Ishikawa (cell line): Measurements from ENCODE around the gene COL2A1.
A peak's percentile ranks its signal among the peaks of the same experiment; 100 is the strongest.

ENCODE experiments used
- CEBPB ChIP-seq: IDR thresholded peaks from 2 replicates; pipeline ENCODE4 v1.6.1; 2012
- CREB1 ChIP-seq: IDR thresholded peaks from 2 replicates; pipeline ENCODE4 v1.6.1; 2012; ENCODE audit warnings: low read depth
- EGR1 ChIP-seq: IDR thresholded peaks from 2 replicates; pipeline ENCODE4 v1.6.1; 2012
- EP300 ChIP-seq: IDR thresholded peaks from 2 replicates; pipeline ENCODE4 v1.6.1; 2012; ENCODE audit warnings: borderline replicate concordance
- FOXM1 ChIP-seq: IDR thresholded peaks from 2 replicates; pipeline ENCODE4 v1.6.1; 2012; ENCODE audit warnings: low read depth, borderline replicate concordance
- NFIC ChIP-seq: IDR thresholded peaks from 2 replicates; pipeline ENCODE4 v1.6.1; 2012
- RAD21 ChIP-seq: IDR thresholded peaks from 2 replicates; pipeline ENCODE4 v1.6.1; 2012; ENCODE audit warnings: low read depth
- TAF1 ChIP-seq: IDR thresholded peaks from 2 replicates; pipeline ENCODE4 v1.6.1; 2012; ENCODE audit warnings: low read depth, mild to moderate bottlenecking
- TCF12 ChIP-seq: IDR thresholded peaks from 2 replicates; pipeline ENCODE4 v1.6.1; 2012; ENCODE audit warnings: low read depth
- TEAD4 ChIP-seq: IDR thresholded peaks from 2 replicates; pipeline ENCODE4 v1.6.1; 2012
- YY1 ChIP-seq: IDR thresholded peaks from 2 replicates; pipeline ENCODE4 v1.6.1; 2012; ENCODE audit warnings: low read depth
- ZBTB7A ChIP-seq: IDR thresholded peaks from 2 replicates; pipeline ENCODE4 v1.6.1; 2012; ENCODE audit warnings: low read depth
- TF ChIP-seq, protein P1 (sequence below): IDR thresholded peaks from 2 replicates; pipeline ENCODE4 v1.6.1; 2012; ENCODE audit warnings: low read depth, mild to moderate bottlenecking
- TF ChIP-seq, protein P2 (sequence below): IDR thresholded peaks from 2 replicates; pipeline ENCODE4 v1.6.1; 2012
- TF ChIP-seq, protein P3 (sequence below): IDR thresholded peaks from 2 replicates; pipeline ENCODE4 v1.6.1; 2012

The COL2A1 gene

DNA sequence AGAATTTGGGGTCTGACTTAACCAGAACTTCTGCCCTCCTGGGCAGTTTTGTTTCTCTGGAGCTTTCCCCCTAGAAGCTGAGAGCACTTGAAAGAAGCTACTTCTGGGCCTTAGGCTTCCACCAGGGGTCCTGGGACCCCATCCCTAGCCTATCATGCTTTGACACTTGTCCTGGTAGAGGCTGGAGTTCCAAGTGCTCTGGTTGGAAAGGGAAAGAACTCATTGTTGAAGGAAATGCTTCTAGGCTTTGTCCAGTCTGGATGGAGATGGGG, 1.4 kb upstream of the COL2A1 start:
- TF ChIP-seq YY1 (no peak), TEAD4 (no peak), CREB1 (no peak), NFIC (no peak), EP300 (no peak), CEBPB (no peak), FOXM1 (no peak), TAF1 (no peak), RAD21 (no peak), EGR1 (no peak), ZBTB7A (no peak), TCF12 (no peak)
- TF ChIP-seq, protein P1, sequence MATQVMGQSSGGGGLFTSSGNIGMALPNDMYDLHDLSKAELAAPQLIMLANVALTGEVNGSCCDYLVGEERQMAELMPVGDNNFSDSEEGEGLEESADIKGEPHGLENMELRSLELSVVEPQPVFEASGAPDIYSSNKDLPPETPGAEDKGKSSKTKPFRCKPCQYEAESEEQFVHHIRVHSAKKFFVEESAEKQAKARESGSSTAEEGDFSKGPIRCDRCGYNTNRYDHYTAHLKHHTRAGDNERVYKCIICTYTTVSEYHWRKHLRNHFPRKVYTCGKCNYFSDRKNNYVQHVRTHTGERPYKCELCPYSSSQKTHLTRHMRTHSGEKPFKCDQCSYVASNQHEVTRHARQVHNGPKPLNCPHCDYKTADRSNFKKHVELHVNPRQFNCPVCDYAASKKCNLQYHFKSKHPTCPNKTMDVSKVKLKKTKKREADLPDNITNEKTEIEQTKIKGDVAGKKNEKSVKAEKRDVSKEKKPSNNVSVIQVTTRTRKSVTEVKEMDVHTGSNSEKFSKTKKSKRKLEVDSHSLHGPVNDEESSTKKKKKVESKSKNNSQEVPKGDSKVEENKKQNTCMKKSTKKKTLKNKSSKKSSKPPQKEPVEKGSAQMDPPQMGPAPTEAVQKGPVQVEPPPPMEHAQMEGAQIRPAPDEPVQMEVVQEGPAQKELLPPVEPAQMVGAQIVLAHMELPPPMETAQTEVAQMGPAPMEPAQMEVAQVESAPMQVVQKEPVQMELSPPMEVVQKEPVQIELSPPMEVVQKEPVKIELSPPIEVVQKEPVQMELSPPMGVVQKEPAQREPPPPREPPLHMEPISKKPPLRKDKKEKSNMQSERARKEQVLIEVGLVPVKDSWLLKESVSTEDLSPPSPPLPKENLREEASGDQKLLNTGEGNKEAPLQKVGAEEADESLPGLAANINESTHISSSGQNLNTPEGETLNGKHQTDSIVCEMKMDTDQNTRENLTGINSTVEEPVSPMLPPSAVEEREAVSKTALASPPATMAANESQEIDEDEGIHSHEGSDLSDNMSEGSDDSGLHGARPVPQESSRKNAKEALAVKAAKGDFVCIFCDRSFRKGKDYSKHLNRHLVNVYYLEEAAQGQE = no peak

DNA sequence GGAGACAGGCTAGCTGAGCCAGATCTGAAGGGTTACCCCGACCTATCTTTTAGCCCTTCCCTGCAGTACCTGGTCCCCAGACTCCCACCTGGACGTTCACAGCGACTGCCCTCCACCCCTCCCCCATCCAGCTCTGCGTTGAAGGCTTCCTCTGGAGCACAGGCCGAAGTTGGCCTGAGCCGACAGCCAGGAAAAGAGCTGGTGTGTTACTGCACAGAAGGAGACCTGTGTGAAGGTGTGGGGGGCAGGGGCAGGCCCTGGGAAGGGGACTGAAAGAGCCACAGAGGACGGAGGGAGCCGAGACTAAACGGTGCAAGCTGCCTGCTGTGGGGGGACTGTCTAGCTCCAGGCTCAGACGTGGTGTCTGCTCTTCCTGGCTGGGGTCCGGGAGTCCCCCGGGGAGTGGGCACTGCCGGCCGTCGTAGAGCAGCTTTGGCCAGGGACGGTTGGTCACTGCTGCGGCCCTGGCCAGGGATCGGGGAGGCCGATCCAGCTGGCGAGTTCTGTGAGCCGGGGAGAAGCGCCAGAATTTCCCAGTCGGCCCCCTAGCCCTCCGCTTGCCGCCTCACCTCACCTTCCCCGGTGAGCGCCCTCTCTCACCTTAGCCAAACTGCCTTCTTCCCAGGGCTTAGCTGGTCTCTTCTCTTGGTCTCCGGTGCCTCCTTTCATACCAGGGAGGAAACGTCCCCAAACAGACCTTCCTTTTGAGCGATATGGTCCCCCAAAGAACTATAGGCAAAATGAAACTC, 899 bp upstream of the COL2A1 start:
- TF ChIP-seq ZBTB7A (no peak), FOXM1 (no peak), TAF1 (no peak), EP300 (no peak), TEAD4 (no peak), RAD21 (no peak), CEBPB (no peak), NFIC (no peak), EGR1 (no peak), YY1 (no peak), TCF12 (no peak), CREB1 (no peak)
- TF ChIP-seq, protein P1 = no peak
- TF ChIP-seq, protein P2, sequence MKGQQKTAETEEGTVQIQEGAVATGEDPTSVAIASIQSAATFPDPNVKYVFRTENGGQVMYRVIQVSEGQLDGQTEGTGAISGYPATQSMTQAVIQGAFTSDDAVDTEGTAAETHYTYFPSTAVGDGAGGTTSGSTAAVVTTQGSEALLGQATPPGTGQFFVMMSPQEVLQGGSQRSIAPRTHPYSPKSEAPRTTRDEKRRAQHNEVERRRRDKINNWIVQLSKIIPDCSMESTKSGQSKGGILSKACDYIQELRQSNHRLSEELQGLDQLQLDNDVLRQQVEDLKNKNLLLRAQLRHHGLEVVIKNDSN = no peak
- TF ChIP-seq, protein P3, sequence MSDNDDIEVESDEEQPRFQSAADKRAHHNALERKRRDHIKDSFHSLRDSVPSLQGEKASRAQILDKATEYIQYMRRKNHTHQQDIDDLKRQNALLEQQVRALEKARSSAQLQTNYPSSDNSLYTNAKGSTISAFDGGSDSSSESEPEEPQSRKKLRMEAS = no peak

DNA sequence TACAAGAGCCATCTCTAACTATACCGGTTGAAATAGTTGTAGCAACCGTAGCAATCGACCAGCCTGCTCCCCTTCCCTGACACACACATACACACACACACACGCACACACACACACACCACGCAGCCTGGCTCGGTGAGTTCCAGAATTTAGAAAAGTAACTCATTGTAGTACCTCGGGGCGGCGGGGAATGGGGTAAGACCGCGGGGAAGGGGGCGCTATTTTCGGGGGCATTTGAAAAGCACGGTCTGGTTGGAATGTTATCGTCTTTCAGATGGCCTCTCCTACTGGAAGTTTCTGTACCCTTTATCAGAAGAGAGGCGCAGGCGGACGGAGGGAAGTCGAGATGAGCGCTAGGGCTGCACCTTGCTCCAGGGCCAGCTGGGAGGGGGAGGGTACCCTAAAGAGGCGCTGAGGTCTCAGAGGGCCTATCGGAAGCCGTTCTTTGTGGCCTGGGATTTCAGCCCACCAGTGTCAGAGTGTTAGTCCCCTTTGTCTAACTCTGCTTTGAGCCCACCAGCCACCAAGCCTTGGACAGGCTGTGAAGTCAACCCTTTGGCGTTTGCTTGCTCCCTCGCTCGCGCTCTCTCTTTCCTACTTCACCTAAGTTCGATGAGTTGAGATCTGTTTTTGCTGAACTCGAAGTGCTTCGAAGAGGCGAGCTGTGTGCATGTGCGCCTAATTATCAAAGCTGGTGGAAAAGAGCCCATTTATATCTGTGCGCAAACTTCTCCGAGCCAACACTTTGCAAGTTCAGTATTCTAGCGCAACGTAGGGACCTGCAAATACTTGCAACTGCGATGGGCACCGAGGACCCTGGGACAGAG, 837 bp downstream of the COL2A1 start:
- TF ChIP-seq TAF1 (no peak), RAD21 (no peak), EGR1 (no peak), TEAD4 (no peak), ZBTB7A (no peak), NFIC (no peak), TCF12 (no peak), CEBPB (no peak), EP300 (no peak), FOXM1 (no peak)
- TF ChIP-seq, protein P1 = no peak
- TF ChIP-seq, protein P2 = no peak

DNA sequence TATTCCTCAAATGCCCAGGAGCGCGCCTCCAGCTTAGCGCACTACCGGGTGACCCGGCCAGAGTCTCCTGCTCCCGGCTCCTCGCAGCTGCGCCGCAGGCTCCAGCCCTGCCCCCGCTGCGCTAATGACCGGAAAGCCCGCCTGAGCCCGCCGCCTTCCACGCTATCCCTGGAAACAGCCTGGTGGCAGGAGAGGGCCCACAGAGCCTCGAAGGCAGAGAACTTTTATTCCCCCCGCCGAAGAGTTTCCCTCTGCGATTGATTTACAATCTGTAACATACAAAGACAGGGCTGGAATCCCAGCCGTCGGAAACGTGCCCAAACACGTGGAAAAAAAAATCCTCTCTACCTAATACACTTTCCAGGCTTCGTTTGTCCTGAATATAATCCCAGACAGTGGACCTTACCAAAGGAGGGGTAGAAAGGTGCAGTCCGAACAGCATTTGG, 1.5 kb downstream of the COL2A1 start:
- TF ChIP-seq, protein P3 = peak; percentile 92
- TF ChIP-seq TCF12 (0 out of 2 replicates have a peak, but pooled peaks have one; percentile 30), TAF1 (peak; percentile 15; the same call in 1 of the 2 replicates), NFIC (no peak), RAD21 (no peak), EGR1 (no peak)
